ENCODE measurements around the gene SSNA1.
A peak's percentile ranks its signal among the peaks of the same experiment; 100 is the strongest.

The SSNA1 gene

DNA sequence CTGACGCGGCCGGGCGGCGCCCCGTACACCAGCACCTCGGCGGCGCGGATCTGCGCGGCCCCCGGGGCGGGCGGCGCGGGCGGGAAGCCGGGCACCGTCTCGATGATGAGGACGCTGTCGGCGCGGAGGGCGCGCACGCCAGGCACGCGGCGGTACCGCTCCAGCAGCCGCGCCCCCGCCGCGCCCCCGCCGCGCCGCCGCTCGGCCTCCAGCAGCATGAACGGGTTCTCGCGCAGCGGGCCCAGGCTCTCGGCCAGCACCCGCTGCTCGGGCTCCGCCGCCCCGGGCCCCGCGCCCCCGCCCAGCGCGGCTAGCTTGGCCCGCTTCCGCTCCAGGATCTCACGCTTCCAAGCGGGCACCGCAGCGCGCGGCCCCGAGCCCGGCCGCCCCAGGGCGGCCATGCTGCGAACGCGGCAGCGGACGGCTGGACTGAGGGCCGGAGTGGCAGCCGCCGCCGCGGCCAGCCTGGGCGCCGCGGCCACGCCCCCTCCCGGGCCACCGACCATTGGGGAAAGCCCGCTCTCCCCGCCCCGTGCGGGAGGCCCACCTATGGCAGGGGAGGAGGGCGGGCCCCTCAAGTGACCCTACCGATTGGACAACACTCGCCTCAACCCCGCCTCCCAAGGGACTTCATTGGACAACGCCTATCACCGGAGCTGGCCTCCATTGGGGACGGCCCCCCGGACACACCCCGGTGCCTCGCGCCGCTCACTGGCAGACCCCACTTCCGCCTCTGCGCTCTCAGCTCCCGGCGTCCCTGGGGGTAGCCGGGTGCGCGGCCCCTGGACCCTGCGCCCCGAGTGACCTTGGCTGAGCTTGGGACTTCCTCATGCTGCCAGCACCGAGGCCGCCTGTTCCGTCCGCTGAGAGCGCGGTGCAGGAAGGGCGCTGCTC, 12.1 kb downstream of the SSNA1 start, which contains the start of gene TPRN:
Gene TPRN (minus strand): TSS at position 431 of the 894 bp plus-strand sequence. CDS start 30 bp downstream, at position 401.
- DNase-seq (ENCODE audit: low spot score) = peak; percentile 99

- peak; percentile 41 for DNase-seq (ENCODE audit: low spot score)
Observed at GRCh38 chr9:137201205-137201868, 12.9 kb downstream of the SSNA1 start.

- DNase-seq (ENCODE audit: low spot score) = no peak
Observed at GRCh38 chr9:137202966-137203365, 14.5 kb downstream of the SSNA1 start.

- no peak for DNase-seq (ENCODE audit: low spot score)
Observed at GRCh38 chr9:137204731-137205125, 16.3 kb downstream of the SSNA1 start.

- peak; percentile 94 for DNase-seq (ENCODE audit: low spot score)
Observed at GRCh38 chr9:137205126-137206069, 16.9 kb downstream of the SSNA1 start, which contains the start of the genes NDOR1 and TMEM203. Gene NDOR1, plus strand, starts transcription at chr9:137205700. Its CDS starts 78 bp downstream, at chr9:137205778. Gene TMEM203, minus strand, starts transcription at chr9:137205648. Its CDS starts 234 bp downstream, at chr9:137205414.

DNA sequence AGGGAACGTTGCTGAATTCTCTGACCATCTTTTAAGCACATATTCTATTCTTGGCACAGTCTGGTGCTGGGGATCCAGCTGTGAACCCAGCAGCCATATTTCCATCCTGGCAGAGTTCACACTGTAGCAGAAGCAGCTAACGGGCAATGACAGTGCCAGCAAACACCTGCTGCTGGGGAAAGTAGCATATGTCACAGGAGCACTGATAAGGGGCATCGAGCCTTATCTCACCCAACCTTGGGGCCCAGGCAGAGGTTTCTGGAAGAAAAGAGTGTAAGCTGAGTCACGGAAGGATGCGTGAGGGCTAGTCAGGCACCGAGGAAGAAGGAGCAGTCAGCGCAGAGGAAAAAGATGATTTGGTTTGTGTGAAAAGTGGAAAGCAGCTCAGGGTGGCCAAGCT, 18.1 kb downstream of the SSNA1 start:
- DNase-seq (ENCODE audit: low spot score) = no peak

DNA sequence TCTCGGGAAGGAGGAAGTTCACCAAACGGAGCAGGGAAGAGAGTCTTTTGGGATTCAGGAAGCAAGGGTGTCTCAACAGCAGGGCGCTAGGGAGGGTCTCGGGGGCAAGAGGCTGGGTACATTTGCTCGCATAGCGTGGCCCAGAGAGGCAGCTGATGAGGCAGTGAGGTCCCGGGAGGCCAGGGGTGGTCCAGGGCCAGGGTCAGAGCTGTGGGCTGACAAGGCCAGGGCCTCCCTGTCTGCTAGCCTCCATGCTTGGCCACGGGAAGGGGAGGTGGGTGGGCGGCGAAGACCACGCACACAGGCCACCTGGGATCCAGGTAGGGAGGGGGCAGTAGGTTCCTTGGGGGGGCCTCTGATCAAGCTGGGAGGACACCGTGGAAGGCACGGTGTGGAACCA, 23.1 kb downstream of the SSNA1 start:
- no peak for DNase-seq (ENCODE audit: low spot score)

GRCh38 chr9:137212520-137212919, 24.0 kb downstream of the SSNA1 start:
- DNase-seq (ENCODE audit: low spot score) = no peak

DNA sequence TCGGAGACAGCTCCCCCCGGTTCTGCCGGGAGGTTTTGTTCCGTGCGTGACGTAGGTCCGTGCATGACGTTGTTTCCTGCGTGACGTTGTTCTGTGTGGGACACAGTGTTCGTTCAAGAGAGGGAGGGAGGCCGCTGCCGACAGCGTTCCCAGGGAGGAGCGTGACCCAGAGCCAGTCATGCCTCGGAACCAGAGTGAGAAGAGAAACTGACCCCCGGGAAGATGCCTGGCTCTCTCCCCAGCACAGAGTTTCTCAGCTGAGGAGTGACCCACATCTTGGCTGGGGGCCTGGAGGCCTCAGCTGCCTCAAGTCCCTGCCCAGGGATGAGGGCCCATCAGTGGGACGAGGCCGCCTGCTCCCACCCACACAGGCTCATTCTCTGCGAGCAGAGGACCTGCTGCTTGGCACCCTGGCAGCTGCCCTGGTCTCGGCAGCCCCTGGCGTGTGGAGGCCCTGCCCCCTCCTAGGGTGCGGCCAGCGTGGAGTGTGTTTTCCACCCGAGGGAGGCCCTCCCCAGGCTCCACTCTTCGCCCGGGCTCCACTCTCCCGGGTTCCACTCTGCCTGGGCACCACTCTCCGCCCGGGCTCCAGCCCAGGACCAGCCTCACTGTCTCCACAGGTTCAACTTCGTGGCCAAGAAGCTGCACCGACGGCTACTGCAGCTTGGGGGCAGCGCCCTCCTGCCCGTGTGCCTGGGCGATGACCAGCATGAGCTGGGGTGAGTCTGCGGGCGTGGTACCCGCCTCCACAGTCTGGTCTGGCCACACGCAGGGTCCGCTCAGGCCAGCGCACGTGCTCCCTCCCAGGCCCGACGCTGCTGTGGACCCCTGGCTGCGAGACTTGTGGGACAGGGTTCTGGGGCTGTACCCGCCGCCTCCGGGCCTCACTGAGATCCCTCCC, 24.9 kb downstream of the SSNA1 start:
- DNase-seq (ENCODE audit: low spot score) = no peak

DNA sequence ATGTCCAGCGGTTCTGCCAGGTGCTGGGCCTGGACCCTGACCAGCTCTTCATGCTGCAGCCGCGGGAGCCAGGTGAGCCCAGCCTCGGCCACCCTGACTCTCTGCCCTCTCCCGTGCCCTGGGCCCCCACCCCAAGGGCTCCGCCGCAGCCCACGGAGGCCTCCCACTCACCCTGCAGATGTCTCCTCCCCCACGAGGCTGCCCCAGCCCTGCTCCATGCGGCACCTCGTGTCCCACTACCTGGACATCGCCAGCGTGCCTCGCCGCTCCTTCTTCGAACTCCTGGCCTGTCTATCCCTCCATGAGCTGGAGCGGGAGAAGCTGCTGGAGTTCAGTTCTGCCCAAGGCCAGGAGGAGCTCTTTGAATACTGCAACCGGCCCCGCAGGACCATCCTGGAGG, 26.1 kb downstream of the SSNA1 start:
- DNase-seq (ENCODE audit: low spot score) = no peak

DNA sequence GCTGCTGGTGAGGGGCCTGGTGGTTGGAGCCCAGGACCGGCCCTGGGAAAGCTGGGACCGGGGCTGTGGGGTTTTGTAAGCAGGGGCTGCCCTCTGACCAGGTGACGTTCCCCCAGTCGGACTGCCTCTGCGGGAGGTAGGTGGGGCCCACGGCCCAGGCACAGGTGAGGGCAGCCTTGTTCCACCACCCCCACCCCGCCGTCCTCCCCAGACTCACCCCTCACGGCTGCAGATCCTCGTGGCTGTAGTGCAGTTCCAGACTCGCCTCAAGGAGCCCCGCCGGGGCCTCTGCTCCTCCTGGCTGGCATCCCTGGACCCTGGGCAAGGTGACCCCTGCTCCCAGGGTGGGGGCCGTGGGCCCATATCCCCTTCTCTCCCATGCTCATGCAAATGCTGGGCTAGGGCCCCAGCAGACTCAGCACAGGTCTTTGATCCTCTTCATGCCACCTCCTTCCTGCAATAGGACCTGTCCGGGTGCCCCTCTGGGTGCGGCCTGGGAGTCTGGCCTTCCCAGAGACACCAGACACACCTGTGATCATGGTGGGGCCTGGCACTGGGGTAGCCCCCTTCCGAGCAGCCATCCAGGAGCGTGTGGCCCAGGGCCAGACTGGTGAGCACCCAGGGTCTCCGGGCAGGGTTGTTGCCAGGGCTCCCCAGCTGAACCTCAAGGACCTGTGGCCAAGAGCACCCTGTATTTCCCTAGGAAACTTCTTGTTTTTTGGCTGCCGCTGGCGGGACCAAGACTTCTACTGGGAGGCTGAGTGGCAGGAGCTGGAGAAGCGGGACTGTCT, 26.9 kb downstream of the SSNA1 start:
- no peak for DNase-seq (ENCODE audit: low spot score)

DNA sequence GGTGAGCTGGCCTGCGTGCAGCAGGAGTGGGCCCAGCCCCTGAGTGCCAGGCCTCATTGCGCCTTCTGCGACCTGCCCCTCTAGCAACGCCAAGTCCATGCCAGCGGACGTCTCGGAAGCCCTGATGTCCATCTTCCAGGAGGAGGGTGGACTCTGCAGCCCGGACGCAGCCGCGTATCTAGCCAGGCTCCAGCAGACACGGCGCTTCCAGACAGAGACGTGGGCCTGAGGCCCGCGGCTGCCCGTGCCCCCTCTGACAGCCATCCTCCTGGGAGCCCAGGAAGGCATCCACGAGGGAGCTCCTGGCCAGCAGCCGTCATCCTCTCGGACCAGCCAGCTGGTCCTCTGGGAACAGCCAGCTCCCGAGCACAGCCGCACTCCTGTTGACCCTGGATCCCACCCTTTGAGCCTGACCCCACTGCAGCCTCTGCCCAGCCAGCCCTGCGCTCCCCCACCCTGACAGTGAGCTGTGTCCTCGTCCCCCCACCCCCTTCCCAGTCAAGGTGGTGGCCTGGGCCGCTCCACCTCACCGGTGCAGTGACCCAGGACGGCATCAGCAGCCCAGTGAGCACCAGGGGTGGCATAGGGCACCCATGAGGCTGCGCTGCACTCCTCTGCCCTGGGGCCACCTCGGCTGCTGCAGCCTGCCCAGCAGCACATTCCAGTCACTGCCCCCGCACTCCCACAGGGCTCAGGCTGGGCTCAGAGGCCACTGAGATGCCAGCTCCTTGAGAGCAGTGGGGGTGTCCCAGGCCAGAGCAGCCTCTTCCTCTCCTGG, 27.9 kb downstream of the SSNA1 start:
- no peak for DNase-seq (ENCODE audit: low spot score)

- no peak for DNase-seq (ENCODE audit: low spot score)
Observed at GRCh38 chr9:137217276-137218211, 29.1 kb downstream of the SSNA1 start.

DNA sequence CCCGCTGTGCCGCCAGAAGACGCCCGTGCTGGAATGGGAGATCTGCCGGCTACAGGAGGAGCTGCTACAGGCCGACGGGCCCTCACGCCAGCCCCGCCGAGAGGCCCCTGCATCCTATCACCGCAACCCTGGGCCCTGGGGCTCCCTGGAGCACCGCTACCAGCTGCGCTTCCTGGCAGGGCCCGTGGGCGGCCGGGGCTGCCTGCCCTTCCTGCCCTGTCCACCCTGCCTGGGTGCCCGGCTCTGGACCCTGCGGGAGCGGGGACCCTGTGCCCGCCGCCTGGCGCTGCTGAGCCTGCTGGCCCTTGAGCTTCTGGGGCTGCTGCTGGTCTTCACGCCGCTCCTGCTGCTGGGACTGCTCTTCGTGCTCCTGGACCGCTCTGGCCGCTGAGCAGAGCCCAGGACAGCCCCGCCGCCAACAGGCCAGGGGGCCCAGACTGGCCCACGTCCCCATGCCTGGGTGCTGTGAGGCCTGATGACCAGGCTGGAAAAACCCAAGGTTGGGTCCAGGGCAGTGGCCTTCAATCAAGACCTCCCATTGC, 29.8 kb downstream of the SSNA1 start:
- no peak for DNase-seq (ENCODE audit: low spot score)

DNA sequence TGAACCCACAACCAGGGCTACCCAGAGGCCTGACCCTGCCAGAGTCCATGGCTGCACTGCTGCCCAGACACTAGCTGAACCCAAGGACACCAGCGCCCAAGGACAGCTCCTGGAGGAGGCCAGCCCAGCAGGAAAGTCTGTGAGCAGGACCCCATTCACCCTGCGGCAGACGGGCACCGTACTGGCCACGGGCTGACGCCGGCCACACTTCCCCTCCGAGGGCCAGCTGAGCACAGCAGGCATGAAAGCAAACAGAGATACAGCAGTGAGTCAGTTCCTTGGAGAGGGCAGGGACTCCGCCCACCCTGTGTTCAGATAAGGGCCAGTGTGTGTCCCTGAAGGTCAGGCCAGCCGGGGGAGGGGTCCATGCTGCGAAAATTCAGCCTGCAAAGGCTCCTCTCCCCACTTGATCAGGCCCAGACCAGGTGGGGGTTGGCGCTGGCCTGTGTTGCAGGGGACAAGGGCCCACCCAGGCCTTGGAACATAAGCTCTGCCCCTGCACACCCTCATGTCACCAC, 30.3 kb downstream of the SSNA1 start:
- DNase-seq (ENCODE audit: low spot score) = no peak

GRCh38 chr9:137219757-137220316, 31.4 kb downstream of the SSNA1 start:
- DNase-seq (ENCODE audit: low spot score) = no peak

Measured in NAMALWA (cell line).